SU-DHL-6 (cell line): ENCODE measurements around the gene ZNF688.
A peak's percentile ranks its signal among the peaks of the same experiment; 100 is the strongest.

Experiments
- H2AFZ ChIP-seq: fragments of 200-600 bp; sonication (generic); 2 replicates; pipeline ENCODE4 v1.6.1; 2014; ENCODE audit warnings: low read depth, mild to moderate bottlenecking, moderate library complexity, mixed read lengths, antibody characterized with exemption, low read length; ENCODE audit not compliant: severe bottlenecking
- H3F3A ChIP-seq: fragments of 200-600 bp; shearing (Covaris generic); 2 replicates; pipeline ENCODE4 v1.6.0; 2016; ENCODE audit warnings: antibody characterized with exemption, mild to moderate bottlenecking; ENCODE audit not compliant: insufficient read depth
- H3K27ac ChIP-seq: fragments of 200-600 bp; sonication (generic); 2 replicates; pipeline ENCODE4 v1.5.1; 2016; ENCODE audit warnings: low read depth, mild to moderate bottlenecking, low read length, moderate library complexity, mixed read lengths
- H3K27me3 ChIP-seq: fragments of 200-600 bp; sonication (generic), shearing (Covaris generic); 2 replicates; pipeline ENCODE4 v1.6.0; 2014; ENCODE audit warnings: mild to moderate bottlenecking, low read length
- H3K36me3 ChIP-seq: fragments of 200-600 bp; sonication (generic); 2 replicates; pipeline ENCODE4 v1.6.1; 2014; ENCODE audit warnings: mild to moderate bottlenecking, low read length, mixed read lengths
- H3K4me2 ChIP-seq: fragments of 300-600, 200-600 bp; shearing (Covaris generic), sonication (generic); 2 replicates; pipeline ENCODE4 v1.6.0; 2014; ENCODE audit warnings: low read length, low read depth, mild to moderate bottlenecking; ENCODE audit not compliant: poor library complexity, severe bottlenecking
- H3K4me3 ChIP-seq: fragments of 200-600 bp; sonication (generic); 2 replicates; pipeline ENCODE4 v1.5.1; 2014; ENCODE audit warnings: antibody characterized with exemption, low read length, mild to moderate bottlenecking, mixed read lengths; ENCODE audit not compliant: insufficient read depth, poor library complexity, severe bottlenecking
- H3K79me2 ChIP-seq: fragments of 200-600 bp; sonication (generic); 2 replicates; pipeline ENCODE4 v1.6.1; 2014; ENCODE audit warnings: mild to moderate bottlenecking, low read length, moderate library complexity; ENCODE audit not compliant: insufficient read depth
- H3K9ac ChIP-seq: fragments of 200-600 bp; sonication (generic); 2 replicates; pipeline ENCODE4 v1.7.0; 2014; ENCODE audit warnings: mild to moderate bottlenecking, low read length
- H3K9me2 ChIP-seq: fragments of 200-600 bp; sonication (generic); replicated peaks from 2 replicates; pipeline ENCODE4 v1.6.1; 2014; ENCODE audit warnings: low read length; ENCODE audit not compliant: insufficient read depth
- H3K9me3 ChIP-seq: fragments of 200-600 bp; sonication (generic); 2 replicates; pipeline ENCODE4 v1.6.1; 2014; ENCODE audit warnings: low read length, mixed read lengths; ENCODE audit not compliant: insufficient read depth
- H4K20me1 ChIP-seq: fragments of 200-600 bp; sonication (generic); 2 replicates; pipeline ENCODE4 v1.6.1; 2014; ENCODE audit warnings: low read depth, mild to moderate bottlenecking, antibody characterized with exemption, low read length, moderate library complexity, mixed read lengths
- CTCF ChIP-seq: fragments of 200-600 bp; sonication (generic); IDR thresholded peaks from one replicate; pipeline ENCODE4 v1.5.1; 2017; ENCODE audit warnings: antibody characterized with exemption, mild to moderate bottlenecking, low read length, moderate library complexity; ENCODE audit not compliant: insufficient read depth, poor library complexity, severe bottlenecking
- EZH2phosphoT487 ChIP-seq: fragments of 200-600 bp; sonication (generic), shearing (Covaris generic); conservative IDR thresholded peaks from 2 replicates; pipeline ENCODE4 v1.6.1; 2018; ENCODE audit warnings: mild to moderate bottlenecking, antibody characterized with exemption, low read length, moderate library complexity, mixed read lengths

Gene ZNF688

DNA sequence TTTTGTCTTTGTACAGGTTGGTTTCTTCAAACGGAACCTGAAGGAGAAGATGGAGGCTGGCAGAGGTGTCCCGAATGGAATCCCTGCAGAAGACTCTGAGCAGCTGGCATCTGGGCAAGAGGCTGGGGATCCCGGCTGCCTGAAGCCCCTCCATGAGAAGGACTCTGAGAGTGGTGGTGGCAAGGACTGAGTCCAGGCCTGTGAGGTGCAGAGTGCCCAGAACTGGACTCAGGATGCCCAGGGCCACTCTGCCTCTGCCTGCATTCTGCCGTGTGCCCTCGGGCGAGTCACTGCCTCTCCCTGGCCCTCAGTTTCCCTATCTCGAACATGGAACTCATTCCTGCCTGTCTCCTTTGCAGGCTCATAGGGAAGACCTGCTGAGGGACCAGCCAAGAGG, 50.0 kb downstream of the ZNF688 start:
- TF ChIP-seq EZH2phosphoT487 = no peak
- no peak for TF ChIP-seq CTCF
- Histone ChIP-seq H3K9me3 (no peaks in the 10 kb centered on the region), H3K36me3 (0 out of 2 replicates have a peak, but pooled peaks cover 7% of the 10 kb centered on the region), H3K27ac (peak overlapping the region; percentile 31; the same call in 1 of the 2 replicates), H3K9ac (no peak overlapping the region), H2AFZ (no peak overlapping the region), H3K4me2 (no peak overlapping the region), H4K20me1 (no peaks in the 10 kb centered on the region), H3F3A (peaks cover 45% of the 10 kb centered on the region), H3K79me2 (no peaks in the 10 kb centered on the region), H3K4me3 (no peak overlapping the region), H3K27me3 (no peaks in the 10 kb centered on the region), H3K9me2 (no peaks in the 10 kb centered on the region)
